HG02885 (cell line): ENCODE measurements around the gene LRRC4.

ENCODE experiments used
- ATAC-seq: cut with Tn5 transposase; IDR thresholded peaks from one replicate; pipeline ENCODE4 v1.9.1; 2021; ENCODE audit warnings: mild to moderate bottlenecking; ENCODE audit not compliant: unreplicated experiment, poor library complexity

LRRC4 gene

DNA sequence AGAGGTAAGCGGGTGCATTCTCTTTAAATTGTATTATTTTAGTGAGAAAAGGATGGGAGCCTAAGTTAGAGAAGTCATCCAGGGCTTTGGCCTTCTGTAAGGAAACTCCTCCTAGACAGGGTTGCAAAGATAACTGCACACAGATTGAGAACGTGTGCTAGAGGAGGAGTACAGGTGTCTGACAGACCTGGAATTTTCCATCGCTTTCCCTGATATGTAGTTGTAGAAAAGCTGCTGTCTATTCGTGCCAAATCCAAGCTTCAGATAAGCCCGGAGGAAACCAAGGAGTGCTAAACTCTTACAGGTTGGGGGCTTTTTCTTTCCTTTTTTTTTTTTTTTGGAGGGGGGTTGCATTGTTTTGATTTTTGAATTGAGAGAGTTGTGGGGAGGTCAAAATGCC, 23.1 kb downstream of the LRRC4 start:
- no peak for ATAC-seq

DNA sequence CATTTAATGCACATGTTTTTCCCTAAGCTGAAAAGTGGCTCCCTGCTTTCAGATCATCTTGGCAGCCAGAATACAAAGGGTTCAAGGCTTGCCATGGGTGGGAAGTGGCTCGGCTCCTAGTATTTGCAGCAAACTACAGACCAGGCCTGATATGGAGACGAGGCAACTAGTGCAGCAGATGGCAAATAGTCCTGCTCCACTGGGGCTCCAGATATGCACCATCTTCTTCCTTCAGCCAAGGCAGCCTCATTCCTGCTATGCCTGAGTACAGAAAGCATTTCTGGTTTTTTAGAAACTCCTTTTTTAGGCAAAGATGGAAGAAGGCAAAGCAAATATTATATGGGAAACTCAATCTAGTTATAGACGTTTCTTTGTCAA, 23.9 kb downstream of the LRRC4 start:
- ATAC-seq, result no peak

DNA sequence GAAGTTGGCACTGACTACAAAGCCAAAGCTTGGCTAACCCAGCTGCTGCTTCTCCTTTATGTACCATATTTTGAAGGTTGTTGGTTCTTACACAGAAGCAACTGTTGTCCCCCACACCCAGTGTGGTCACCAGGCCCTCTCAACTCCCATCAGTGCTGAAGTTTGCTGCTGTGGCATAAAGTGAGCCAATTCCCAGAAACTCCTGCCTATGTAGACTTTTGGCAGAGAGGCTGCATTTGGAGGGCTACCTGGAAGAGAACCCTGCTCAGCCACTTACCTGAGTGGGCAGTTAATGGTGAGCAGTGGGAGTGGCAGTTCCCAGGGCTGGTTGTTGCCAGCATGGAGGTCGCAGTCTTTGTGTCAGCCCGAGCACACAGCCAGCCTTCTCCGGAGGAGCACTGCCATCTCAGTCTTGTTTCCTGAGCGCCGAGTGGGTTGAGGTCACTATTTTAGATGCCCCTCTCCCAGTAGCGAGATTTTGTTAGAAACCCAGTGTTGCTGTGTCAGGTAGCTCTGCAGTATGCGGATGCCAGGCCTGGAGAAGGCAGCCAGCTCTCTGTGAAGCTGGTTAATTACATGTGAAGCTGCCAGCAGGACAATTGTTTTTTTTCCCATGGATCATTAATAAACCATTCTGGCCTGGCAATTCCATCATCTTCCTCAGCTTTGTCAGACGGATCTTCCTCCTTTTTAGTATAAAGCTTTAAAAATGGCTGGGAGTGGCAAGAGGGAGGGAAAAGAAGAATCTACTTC, 24.5 kb downstream of the LRRC4 start:
- no peak for ATAC-seq

DNA sequence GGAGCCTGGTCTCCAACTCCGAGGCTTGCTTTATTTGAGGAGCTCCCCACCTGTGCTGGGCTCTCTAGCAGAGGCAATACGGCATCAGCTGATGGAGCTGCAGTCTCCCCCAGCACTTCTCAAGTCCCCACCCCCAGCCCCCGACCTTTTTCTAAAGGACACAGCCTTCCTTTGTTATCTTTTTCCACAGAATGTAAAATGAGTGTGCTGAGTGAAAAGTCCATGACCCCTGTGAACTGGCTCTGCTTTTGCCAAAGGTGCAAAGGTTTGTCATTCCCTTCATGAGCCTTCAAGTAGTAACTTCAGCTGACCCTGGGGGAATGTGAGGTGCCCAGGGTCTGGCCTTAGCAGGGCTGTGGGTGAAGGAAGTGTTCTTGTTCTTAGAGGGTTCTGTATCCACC, 25.5 kb downstream of the LRRC4 start:
- no peak for ATAC-seq

DNA sequence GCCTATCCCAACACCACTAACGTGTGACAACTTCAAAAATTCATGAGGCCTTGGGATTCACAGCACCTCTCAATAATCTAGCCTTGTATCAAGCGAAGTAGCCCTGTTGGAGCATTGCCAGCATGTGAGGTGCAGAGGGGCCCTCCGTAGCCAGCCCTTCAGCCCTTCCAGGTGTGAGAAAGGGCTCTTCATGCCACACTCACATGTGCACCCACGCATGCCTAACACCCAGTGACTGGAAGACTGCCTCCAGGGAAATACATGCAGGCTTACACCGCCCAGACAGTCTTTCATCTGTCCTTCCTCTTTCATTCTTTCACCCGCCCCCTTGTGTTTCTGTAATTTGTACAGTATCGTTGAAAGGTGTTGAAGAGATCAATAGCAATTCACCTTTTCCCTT, 26.1 kb downstream of the LRRC4 start:
- ATAC-seq, result no peak

DNA sequence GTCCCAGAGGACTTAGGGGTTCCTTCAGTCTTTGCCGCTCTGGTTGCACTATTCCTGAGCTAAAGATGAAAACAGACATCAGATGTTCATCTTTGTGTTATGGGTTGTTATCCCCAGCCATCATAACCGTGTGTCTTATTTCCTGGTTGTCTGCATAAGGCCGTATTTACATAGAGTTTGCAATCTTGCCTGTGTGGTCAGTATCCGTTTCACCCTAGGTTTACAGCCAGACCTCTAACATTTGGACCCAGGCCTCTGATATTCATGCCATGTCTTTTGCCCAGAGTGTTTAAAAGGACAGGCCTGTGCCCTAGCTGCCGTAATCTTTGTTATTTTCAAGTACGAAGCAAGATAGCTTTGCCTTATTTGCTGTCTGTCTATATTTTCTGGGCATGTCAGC, 26.6 kb downstream of the LRRC4 start:
- ATAC-seq, result no peak

DNA sequence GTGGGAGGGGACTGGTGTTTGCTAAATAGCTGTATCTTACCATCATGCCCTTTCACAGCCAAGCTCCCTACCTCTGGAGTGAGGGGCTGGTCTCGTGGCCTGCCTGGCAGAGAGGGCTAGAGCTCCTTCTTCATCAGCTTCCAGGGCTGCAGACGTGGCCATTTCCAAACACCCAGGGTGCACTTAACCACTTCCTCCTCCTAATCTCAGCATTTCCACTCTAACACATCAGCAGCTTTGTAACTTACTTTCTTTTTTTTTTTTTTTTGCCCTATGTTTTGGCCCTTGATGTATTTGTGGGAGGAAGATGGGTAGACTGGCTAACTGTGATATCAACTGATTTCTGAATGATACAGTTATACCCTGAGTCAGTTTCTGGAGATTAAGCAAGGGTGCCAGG, 27.4 kb downstream of the LRRC4 start:
- no peak for ATAC-seq

DNA sequence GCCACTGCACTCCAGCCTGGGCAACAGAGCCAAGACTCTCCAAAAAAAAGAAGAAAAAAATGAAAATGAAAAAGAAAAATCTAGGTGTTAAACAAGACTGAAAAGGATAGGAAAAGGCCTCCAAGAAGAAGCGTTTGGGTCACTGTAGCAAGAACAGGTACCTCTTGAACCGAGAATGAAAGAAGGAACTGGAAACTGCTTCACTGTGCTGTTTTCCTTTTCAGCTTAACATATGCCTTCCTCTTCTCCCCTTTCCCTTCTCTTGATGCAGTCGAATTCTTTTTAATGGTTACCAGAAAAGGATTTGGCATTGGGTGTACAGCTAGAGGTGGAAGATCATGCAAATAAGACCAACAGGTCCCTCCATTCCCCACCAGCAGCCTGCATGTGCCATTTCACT, 28.1 kb downstream of the LRRC4 start:
- peak; percentile 45 for ATAC-seq

DNA sequence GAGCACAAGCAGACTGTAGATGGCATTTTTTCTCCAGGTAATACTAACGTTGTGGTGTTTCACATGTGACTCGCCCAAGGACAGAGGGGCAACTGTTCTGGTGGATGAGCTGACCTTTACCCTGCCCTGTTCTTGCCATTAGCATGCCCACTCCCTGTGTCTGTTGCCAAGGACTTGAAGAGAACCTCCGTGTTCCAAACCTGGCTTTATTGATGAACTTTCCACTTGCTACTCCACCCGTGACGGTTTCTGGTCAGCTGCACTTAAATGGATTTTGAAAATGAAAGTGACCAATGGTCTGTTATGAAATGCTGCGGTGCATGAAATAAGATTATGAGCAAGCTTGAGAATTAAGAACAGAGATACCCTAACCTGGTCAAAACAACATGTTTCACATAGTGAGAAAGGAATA, 30.4 kb downstream of the LRRC4 start:
- ATAC-seq, result peak; percentile 71

DNA sequence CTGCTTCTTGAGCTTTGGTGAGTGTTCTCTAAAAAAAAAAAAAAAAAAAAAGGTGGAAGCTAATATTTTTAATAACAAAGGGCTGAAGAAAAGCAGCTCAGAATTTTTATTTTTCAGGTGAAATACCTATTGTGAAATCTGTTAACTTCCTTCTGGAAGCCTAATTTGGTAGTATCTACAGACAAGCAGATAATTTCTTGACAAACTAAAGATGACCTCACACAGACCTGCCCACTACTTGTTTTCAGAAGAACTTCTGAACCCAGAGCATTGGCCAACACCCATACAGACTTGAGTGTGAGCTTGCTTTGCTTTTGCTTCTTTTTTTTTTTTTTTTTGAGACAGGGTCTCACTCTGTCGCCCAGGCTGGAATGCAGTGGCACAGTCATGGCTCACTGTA, 31.2 kb downstream of the LRRC4 start:
- ATAC-seq, result no peak

DNA sequence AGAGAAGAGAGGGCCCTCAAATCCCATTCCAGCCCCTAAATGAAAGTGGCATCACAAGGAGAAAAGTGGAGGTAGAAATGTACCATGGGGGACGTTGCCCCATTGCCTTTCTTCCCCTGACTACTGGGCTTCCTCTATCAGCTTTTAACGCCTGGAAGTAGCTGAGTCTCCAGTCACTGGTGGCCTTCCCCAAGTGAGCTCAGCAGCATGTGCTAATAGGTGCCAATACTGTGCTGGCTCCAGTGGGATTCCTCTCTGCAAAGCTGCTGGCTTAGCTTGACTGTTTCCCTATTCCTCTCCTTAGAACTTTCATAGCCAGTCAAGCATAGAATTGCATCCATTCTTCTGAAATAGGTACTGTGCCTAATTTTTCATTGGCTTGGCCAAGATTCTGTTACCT, 32.6 kb downstream of the LRRC4 start:
- ATAC-seq, result no peak

DNA sequence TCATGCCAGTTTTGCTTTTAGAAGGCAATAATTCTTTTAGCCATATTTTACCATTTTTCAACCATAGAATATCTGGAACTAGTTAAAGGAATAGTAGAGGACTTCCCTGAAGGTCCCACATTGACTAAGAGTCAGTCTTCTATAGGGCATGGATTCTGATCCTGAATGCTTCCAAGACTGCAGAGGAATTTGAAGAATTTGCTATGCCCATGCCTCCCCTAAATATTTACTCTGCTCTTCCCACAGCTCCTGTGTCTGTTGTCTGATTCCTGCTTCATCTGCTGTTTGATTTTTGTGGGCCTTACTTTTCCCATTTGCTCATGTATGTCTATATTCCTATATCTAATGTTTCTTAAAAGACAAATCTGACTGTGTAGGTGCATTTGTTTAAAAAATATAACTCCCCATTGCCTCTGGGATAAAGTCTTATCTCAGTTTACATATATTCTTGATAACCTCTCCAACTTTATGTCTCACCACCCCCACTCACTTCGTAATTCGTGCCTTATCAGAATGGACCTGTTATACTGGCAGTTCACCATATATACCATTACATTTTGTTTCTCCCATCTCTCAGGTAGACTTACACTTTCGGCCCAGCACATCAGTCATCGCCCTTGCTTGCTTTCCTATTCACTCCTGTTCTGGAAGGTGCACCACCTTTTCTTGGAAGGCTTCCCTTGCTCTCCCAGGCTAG, 33.9 kb downstream of the LRRC4 start:
- ATAC-seq, result no peak

DNA sequence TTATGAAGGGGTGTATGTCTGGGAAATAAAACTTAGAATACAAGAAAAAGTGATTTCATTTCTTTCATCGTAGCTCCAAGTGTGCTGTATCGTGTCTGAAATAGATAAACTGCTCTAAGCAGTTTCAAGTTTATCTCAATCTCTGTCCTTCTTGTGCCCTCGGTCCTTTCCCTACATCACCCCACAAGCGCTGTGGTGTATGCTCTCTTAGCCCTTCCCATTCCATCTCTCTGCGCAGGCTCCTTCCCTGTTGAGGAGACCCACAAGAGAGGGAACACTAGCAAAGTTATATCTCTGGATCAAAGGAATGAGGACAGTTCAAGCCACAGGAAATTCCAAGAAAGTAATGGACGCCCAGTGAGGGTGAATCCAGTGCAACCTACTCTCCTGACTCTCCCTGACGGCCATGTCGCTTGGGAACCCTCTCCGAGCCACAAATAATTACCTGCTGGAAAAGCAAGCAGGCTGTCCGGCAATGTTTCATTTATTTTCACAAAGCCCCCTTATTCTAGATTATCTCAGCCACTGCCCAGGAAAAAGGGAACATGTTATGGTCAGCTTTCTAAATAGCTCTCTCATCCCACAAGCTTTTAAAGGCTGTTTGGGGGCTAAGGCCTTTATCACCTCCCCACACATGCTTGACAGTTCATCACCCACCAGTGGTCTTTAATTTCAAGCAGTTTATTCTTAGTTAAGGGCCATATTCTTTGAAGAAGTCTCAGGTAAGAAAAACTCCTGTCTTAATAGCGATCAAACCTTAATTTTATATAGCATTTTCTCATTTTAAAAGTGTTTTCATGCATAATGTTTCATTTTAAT, 34.8 kb downstream of the LRRC4 start:
- no peak for ATAC-seq

DNA sequence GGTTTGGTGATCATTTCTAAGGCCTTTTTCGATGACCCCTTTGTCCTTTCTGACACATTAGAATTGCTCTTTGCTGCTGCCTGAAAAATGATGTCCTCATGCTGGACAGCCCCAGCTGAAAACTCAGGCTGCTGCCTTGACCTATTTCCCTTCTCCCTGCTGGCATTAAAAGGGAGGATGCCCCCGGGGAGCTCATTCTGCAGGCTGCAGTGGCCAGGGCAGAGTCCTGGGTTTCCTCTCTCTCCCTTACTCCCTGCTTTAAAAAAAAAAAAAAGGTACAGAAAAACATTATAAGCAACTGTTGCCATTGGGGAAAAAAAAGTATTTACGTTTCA, 35.4 kb downstream of the LRRC4 start:
- ATAC-seq, result no peak

DNA sequence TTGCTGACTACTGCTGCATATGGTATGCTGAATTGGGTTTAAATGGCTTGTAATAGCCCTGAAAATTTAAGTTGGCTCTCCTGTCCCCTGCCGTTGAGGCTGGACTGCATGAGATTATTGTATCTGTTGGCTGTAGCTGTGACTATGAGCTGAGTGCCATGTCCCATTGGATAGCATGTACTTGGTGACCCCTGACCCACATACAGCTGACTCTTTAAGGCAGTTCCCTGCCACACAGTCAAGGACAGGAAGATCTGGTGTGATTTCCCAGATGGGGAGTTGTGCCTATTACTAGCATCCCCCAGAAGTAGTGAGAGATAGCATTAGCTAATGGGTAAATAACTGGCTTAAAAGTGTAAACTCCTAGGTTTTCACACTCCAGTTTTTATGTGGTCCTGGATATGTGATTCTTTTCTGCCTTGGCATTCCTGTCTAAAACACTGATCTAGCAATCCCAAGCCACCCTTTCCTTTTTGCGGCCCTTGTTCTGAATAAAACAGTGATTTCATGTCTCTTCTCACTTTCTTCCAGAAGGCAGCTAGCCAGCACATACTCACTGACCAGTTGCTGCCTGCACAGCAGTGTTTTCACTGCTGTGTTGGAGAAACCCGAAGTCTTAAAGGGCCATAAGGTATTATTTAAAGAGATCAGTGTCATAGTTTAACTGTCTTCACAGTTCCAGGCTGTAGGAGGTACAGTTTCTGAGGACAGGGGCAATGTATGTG, 35.9 kb downstream of the LRRC4 start:
- no peak for ATAC-seq

DNA sequence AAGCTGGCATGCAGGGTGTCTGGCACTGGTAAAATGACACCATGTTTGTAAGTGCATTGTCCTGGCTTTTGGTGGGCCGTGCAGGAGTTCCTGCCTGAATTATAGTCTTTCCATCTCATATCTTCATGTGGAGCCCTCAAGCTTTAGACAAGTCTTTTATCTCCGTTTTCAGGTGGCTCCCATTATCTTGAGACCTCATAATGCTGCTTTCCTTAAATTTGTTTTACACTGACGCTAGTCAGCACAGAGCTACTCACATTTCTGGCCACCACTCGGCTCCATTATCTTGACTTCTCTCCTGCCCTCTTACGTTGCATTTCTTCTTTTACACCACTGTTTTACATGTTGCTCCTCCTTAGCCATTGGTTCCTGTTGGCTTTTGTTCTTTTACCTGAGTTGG, 37.2 kb downstream of the LRRC4 start:
- ATAC-seq, result no peak

DNA sequence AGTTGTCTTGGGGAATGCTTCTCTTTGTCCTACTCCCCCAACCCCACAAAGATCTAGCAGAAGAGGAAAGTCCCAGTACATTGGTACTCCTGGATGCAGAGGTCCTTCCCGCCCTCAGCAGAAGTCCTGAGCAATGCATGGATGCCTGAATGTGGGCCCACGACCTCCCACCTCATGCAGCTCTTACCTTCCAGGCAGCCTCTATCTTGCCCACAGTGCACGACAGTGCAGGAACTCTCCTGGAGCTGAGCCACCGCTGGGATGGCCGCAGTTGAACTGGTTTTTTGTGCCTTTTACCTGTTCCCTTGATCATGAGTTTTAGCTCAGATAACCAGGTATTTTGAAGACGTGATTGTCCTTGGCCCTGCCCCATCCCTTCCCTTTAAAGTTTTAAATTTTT, 37.9 kb downstream of the LRRC4 start:
- no peak for ATAC-seq

DNA sequence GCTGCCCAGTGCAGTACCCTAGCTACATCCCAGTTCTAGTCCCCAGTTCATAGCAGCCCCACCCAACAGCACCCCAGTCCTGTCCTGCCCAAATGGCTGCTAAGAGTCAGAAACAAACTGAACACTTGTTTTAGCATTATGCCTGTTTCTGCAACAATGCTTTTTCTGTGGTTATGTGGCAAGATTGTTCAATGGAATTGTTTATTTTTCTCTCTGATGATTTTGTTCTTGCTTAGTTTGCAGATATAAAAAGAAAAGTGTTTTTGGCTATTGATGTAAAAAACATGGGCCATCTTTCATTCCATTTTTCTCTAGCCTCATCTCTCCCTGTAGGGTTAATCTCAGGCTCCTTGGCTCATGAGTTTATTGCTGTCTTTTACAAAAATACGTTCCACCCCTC, 42.5 kb downstream of the LRRC4 start:
- no peak for ATAC-seq

DNA sequence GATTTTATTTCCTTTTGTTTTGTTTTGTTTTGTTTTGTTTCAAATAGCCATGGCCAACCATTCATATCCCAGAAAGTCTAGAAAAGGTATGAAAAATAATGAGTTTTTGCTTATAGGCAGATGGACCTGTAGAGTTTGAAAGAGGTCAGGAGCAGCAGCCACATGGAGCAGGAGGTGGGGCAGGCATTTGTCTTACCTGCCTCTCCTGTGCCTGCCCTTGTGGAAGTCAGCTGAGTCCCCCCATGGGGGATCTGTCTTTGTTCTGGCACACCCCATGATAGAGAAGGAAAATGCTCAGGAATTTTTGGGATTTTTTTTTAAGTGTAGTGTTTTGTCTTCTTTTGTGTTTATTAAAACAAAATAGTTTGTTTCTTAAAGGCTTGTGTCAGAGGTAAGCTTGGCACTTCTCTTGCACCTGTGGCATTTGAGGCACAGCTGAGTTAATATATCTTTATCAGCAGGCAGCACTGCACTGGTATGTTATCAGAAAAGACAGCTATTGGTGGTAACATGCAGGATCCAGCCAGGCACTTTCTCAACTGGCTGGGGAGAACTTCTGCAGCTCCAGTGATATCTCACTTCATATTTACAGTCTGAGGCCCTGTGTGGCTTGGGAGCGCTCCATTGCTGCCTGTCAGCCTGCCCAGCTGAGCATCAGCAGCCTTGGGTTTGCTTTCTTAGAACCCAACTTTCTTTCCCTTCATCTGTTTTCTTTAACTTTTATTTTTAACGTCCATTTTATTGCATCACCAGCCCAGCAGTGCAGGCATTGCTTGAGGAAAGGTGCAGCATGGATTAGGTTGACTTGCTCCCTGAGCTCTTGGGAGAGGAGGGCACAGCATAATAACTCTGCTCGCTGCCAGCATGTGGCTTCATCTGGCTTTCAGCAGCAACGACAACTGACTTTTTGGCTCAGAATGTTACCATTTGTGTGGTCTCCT, 44.4 kb downstream of the LRRC4 start:
- no peak for ATAC-seq
